NB4 (cell line): Measurements from ENCODE around the gene HLTF.
A peak's percentile ranks its signal among the peaks of the same experiment; 100 is the strongest.

ENCODE experiments used
- DNase-seq: peaks from one replicate; pipeline ENCODE4 v3.0.0; 2010; ENCODE audit warnings: low read depth
- H3K4me3 ChIP-seq: one replicate; pipeline ENCODE4 v1.5.1; 2011; ENCODE audit warnings: mild to moderate bottlenecking, low read depth, low read length, moderate library complexity
- MYC ChIP-seq: IDR thresholded peaks from 2 replicates; pipeline ENCODE4 v1.6.1; 2011; ENCODE audit warnings: low read depth, low read length
- POLR2A ChIP-seq: IDR thresholded peaks from 2 replicates; pipeline ENCODE4 v1.6.1; 2011; ENCODE audit warnings: mild to moderate bottlenecking; ENCODE audit not compliant: insufficient read length; ENCODE audit errors: extremely low read depth
- TF ChIP-seq, protein P1 (sequence below): IDR thresholded peaks from one replicate; pipeline ENCODE4 v1.5.1; 2012; ENCODE audit warnings: low read depth, low read length
- TF ChIP-seq, protein P2 (sequence below): IDR thresholded peaks from 2 replicates; pipeline ENCODE4 v1.6.1; 2011; ENCODE audit warnings: low read depth, low read length

Gene HLTF, protein sequence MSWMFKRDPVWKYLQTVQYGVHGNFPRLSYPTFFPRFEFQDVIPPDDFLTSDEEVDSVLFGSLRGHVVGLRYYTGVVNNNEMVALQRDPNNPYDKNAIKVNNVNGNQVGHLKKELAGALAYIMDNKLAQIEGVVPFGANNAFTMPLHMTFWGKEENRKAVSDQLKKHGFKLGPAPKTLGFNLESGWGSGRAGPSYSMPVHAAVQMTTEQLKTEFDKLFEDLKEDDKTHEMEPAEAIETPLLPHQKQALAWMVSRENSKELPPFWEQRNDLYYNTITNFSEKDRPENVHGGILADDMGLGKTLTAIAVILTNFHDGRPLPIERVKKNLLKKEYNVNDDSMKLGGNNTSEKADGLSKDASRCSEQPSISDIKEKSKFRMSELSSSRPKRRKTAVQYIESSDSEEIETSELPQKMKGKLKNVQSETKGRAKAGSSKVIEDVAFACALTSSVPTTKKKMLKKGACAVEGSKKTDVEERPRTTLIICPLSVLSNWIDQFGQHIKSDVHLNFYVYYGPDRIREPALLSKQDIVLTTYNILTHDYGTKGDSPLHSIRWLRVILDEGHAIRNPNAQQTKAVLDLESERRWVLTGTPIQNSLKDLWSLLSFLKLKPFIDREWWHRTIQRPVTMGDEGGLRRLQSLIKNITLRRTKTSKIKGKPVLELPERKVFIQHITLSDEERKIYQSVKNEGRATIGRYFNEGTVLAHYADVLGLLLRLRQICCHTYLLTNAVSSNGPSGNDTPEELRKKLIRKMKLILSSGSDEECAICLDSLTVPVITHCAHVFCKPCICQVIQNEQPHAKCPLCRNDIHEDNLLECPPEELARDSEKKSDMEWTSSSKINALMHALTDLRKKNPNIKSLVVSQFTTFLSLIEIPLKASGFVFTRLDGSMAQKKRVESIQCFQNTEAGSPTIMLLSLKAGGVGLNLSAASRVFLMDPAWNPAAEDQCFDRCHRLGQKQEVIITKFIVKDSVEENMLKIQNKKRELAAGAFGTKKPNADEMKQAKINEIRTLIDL

DNA sequence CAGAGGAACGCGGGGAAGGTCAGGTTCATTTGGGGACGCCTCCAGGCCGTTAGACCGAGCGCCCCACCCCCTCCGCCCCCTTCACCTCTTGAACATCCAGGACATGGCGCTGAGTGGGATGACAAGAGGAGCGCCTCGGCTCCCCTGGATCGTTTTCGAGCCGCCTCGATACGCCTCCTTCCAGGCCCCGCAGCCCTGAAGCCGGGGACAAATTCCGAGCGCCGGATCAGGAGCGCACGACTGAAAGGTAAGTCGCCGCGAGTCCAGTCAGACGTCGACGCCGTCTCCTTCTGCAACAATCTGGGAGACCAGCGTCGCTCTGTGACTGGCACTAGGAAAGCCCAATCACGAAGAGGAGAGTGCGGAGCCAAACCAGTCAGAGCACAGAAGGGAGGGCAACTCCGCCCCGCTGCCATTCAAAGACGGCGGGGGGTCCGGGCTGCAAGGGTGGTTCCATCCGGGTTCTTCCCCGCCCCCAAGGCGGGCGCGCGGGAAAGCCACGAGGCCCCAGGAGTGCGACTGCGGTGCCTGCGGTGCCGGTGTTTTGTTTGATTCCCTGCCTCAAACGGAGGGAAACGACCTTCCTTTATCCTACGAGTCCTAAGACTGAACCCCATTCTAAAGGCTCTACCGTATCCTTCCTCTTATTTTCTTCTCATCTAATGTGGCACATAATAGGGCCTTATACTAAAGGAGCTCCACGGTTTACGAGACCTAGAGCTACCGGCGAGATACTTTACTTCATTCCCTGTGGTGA is at the start of gene HLTF:
Gene HLTF, minus strand, starts transcription at position 302 of the 757 bp plus-strand sequence. Its CDS starts 197 bp downstream, at position 105.
- peak; percentile 98 for DNase-seq
- TF ChIP-seq POLR2A, result peak; percentile 80
- TF ChIP-seq, protein P1, sequence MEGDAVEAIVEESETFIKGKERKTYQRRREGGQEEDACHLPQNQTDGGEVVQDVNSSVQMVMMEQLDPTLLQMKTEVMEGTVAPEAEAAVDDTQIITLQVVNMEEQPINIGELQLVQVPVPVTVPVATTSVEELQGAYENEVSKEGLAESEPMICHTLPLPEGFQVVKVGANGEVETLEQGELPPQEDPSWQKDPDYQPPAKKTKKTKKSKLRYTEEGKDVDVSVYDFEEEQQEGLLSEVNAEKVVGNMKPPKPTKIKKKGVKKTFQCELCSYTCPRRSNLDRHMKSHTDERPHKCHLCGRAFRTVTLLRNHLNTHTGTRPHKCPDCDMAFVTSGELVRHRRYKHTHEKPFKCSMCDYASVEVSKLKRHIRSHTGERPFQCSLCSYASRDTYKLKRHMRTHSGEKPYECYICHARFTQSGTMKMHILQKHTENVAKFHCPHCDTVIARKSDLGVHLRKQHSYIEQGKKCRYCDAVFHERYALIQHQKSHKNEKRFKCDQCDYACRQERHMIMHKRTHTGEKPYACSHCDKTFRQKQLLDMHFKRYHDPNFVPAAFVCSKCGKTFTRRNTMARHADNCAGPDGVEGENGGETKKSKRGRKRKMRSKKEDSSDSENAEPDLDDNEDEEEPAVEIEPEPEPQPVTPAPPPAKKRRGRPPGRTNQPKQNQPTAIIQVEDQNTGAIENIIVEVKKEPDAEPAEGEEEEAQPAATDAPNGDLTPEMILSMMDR, result no peak
- TF ChIP-seq MYC, result peak; percentile 98
- TF ChIP-seq, protein P2, sequence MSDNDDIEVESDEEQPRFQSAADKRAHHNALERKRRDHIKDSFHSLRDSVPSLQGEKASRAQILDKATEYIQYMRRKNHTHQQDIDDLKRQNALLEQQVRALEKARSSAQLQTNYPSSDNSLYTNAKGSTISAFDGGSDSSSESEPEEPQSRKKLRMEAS, result peak; percentile 97
- peak within 1 kb of the TSS; percentile 85 for H3K4me3 ChIP-seq

DNA sequence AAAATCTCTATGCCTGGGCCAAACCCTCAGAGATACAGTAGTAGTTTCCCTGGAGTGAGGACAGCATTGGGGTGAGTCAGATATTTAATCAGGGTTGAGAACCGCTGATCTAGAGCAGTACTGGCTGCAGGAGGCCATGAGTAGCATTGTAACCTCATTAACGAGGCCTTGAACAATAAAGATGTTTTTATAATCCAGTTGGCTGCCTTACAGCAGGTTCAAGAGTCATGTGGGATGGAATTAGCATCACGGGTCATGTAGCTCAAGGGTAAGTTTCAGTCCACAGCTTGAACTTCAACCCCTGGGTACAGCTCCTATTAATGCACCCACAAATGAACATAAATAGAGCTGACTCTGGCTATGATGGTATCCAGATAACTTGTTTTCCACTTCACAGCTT is 48.2 kb upstream of the HLTF start:
- TF ChIP-seq, protein P1, result no peak
- TF ChIP-seq MYC (no peak), POLR2A (no peak)
- TF ChIP-seq, protein P2, result no peak
- peak overlapping the region; percentile 4 for H3K4me3 ChIP-seq
- DNase-seq, result no peak

DNA sequence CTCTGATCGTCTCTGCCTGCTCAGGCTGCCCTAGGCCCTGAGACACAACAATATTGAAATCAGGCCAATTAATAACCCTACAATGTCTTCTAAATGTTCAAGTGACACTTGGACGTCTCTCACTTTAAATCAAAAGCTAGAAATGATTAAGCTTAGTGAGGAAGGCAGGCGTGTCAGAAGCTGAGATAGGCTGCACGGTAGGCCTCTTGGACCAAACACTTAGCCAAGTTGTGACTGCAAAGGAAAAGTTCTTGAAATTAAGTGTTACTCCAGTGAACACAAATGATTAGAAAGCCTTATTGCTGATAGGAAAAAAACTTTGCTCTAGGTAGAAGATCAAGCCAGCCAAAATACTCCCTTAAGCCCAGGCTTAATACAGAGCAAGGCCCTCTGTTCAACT is 45.3 kb upstream of the HLTF start:
- no peak for DNase-seq
- TF ChIP-seq POLR2A, result no peak
- TF ChIP-seq MYC, result no peak
- TF ChIP-seq, protein P1, result no peak
- TF ChIP-seq, protein P2, result no peak
- H3K4me3 ChIP-seq, result peak overlapping the region; percentile 99

DNA sequence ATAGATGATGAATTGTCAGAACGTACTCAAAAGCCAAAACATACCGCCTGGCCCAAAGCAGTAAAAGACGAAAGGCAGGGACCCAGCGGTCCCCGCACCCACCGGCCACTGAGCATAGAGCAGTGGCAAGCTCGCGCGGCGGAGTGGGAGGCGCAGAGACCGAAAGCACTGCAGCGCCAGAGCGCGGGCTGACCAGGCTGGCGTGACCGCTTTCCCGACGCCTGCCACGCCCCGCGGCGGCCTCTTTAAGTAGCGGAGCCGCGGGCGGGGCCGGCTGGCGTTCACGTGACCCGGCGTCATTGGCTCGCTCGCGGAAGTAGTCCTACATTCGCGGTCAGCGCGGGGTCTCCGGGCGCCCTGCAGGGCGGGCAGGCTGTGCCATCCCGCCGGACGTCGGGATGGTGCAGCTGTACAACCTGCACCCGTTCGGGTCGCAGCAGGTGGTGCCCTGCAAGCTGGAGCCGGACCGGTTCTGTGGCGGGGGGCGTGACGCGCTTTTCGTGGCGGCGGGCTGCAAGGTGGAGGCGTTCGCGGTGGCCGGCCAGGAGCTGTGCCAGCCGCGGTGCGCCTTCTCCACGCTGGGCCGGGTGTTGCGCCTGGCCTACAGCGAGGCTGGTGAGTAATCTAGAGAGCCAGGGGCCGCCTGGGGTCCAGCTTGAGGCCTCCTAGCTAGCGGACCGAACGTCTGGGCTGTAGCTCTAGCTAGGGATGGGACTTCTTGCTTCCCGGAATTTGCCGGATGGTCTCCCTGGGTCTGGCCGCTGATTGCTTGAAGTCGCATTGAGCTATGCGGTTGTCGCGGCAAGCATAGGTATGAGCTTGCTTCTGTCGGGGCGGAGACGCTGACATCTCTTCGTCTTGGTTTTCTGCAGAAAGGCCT is 43.2 kb upstream of the HLTF start, which contains the start of gene HPS3:
Gene HPS3, plus strand, starts transcription at position 313 of the 880 bp plus-strand sequence. Its CDS starts 86 bp downstream, at position 399.
- peak; percentile 94 for DNase-seq
- TF ChIP-seq, protein P2, result peak; percentile 69; the same call in 1 of the 2 replicates
- TF ChIP-seq, protein P1, result no peak
- TF ChIP-seq MYC, result no peak; the same call in 1 of the 2 replicates
- peak; percentile 94 for TF ChIP-seq POLR2A

More for the DNA sequence above, 43.2 kb upstream of the HLTF start, which contains the start of gene HPS3:
- peak within 1 kb of the TSS; percentile 99 for H3K4me3 ChIP-seq
